Body of pancreas (tissue), 4 donors: ENCODE results near the gene ZBTB20. TPM values are rescaled to one million over a fixed set of nuclear protein-coding genes. Genes with fewer than 3 reads are reported as not detected.

Experiments
- ATAC-seq: fragments of 150-250 bp; one replicate; pipeline ENCODE4 v1.9.1; 2016
- DNase-seq, 4 donors: peaks; one replicate each; pipeline ENCODE4 v3.0.0-alpha.2; 2019
- H3K27ac ChIP-seq, 4 donors: fragments of 200-600 bp; sonication (generic); 1 replicate in 3 of 4; 2 replicates in 1 of 4; pipeline versions ENCODE4 v1.5.1 to v1.6.1; 2016 to 2019; ENCODE audit warnings: mild to moderate bottlenecking in 1 of 4, mixed read lengths in 1 of 4, moderate library complexity in 1 of 4
- H3K27me3 ChIP-seq, 2 donors: fragments of 200-600 bp; sonication (generic); one replicate each; pipeline ENCODE4 v1.6.0; 2016; ENCODE audit warnings: mild to moderate bottlenecking in 1 of 2
- H3K36me3 ChIP-seq, 2 donors: fragments of 200-600 bp; sonication (generic); replicated peaks in 1 of 2; 2 replicates each; pipeline ENCODE4 v1.5.1; 2016; ENCODE audit warnings: low read depth in 2 of 2; ENCODE audit not compliant: insufficient read depth in 1 of 2
- H3K4me1 ChIP-seq: fragments of 200-600 bp; sonication (generic); one replicate; pipeline ENCODE4 v1.6.0; 2016
- H3K4me3 ChIP-seq, 2 donors: fragments of 200-600 bp; sonication (generic); 1 replicate in 1 of 2; 2 replicates in 1 of 2; pipeline ENCODE4 v1.5.1; 2016 to 2019
- H3K9me3 ChIP-seq, 3 donors: fragments of 200-600 bp; sonication (generic); 1 replicate in 2 of 3; 2 replicates in 1 of 3; pipeline ENCODE4 v1.5.1; 2016
- CTCF ChIP-seq, 7 experiments: fragments of 450-650 bp in 4 of 7; fragments of 200-600 bp in 3 of 7; sonication (generic) in 3 of 7; IDR thresholded peaks; one replicate each; pipeline ENCODE4 v1.5.1; 2016 to 2019; ENCODE audit warnings: antibody characterized with exemption in 7 of 7
- POLR2A ChIP-seq, 3 donors: fragments of 450-650 bp; IDR thresholded peaks; one replicate each; pipeline ENCODE4 v1.6.1; 2016; ENCODE audit warnings: antibody characterized with exemption in 3 of 3, mild to moderate bottlenecking in 2 of 3
- WGBS, 2 donors: methylation state at CpG; one replicate each; pipeline ENCODE4 v1.1.5; 2017; 5-methylcytosine and 5-hydroxymethylcytosine counted together
- intact Hi-C: fragments of 100-400 bp; cut with DNase I; formaldehyde crosslinking; loops from one replicate; pipeline ENCODE4 v1.15.1; 2023
- total RNA-seq, 2 donors: library from RNA; depleted of rRNA; stranded (reverse); fragments of >200 nt; gene quantifications; one replicate each; pipeline ENCODE4 v1.1.0, GENCODE V29; 2016

ZBTB20 gene
- total RNA-seq, 2 donors from 2014 or later = 48.3 to 77.1 TPM

GRCh38 chr3:114408736-114409670, 738.1 kb downstream of the ZBTB20 start:
- H3K4me1 ChIP-seq = peaks cover 12% of the 10 kb centered on the region
- TF ChIP-seq POLR2A (IDR thresholded peaks at IDR 0.05) (no peak), CTCF (IDR thresholded peaks at IDR 0.05) (no peak)
- ATAC-seq (peak; percentile 56), DNase-seq (peak in 2 of 4 donors; percentile 19 to 27)
- no peaks in the 10 kb centered on the region for H3K27me3 ChIP-seq
- intact Hi-C loops = no loop called here
- H3K9me3 ChIP-seq = no peaks in the 10 kb centered on the region
- whole genome bisulfite sequencing, 2 donors = 41 to 44% methylated on average over 17 of the region's 17 CpGs
- H3K4me3 ChIP-seq = no peak overlapping the region
- peak overlapping the region in 3 of 4 donors; percentile 47 to 68 (median 48) for H3K27ac ChIP-seq
- no peaks in the 10 kb centered on the region for H3K36me3 ChIP-seq

GRCh38 chr3:114406922-114407321, 740.2 kb downstream of the ZBTB20 start:
- 80 to 90% methylated on average over 3 of the region's 3 CpGs for WGBS, 2 donors
- no peak for DNase-seq
- Histone ChIP-seq H3K4me1 (peaks cover 6% of the 10 kb centered on the region), H3K36me3 (no peaks in the 10 kb centered on the region), H3K9me3 (no peaks in the 10 kb centered on the region), H3K27me3 (no peaks in the 10 kb centered on the region), H3K4me3 (no peak overlapping the region), H3K27ac (no peak overlapping the region)
- intact Hi-C loops = no loop called here
- ATAC-seq = no peak
- TF ChIP-seq POLR2A (IDR thresholded peaks at IDR 0.05) = no peak
- TF ChIP-seq CTCF (IDR thresholded peaks at IDR 0.05) = no peak

- TF ChIP-seq POLR2A (IDR thresholded peaks at IDR 0.05) (no peak), CTCF (IDR thresholded peaks at IDR 0.05) (no peak)
- Histone ChIP-seq H3K4me1 (peaks cover 8% of the 10 kb centered on the region), H3K27ac (no peak overlapping the region), H3K36me3 (no peaks in the 10 kb centered on the region), H3K9me3 (no peaks in the 10 kb centered on the region), H3K27me3 (no peaks in the 10 kb centered on the region), H3K4me3 (no peak overlapping the region)
- ATAC-seq (no peak), DNase-seq (no peak)
- 86 to 88% methylated on average over 3 of the region's 3 CpGs for WGBS, 2 donors
- intact Hi-C loops = no loop called here
Measured at GRCh38 chr3:114406286-114406685, 740.8 kb downstream of the ZBTB20 start.

GRCh38 chr3:114405202-114405990, 741.7 kb downstream of the ZBTB20 start:
- Histone ChIP-seq H3K4me3 (no peak overlapping the region), H3K4me1 (peaks cover 10% of the 10 kb centered on the region), H3K9me3 (no peaks in the 10 kb centered on the region), H3K27ac (no peak overlapping the region), H3K27me3 (no peaks in the 10 kb centered on the region), H3K36me3 (no peaks in the 10 kb centered on the region)
- WGBS, 2 donors = 88 to 93% methylated on average over 2 of the region's 2 CpGs
- no peak for TF ChIP-seq POLR2A (IDR thresholded peaks at IDR 0.05)
- TF ChIP-seq CTCF (IDR thresholded peaks at IDR 0.05) = no peak
- ATAC-seq (no peak), DNase-seq (no peak)
- intact Hi-C loops = no loop called here
